Gastroesophageal sphincter (tissue), 3 donors: Measurements from ENCODE around the gene MTA2.

Experiments
- EP300 ChIP-seq: sonication (generic); formaldehyde crosslinking; IDR thresholded peaks from one replicate; pipeline ENCODE4 v1.6.1; 2017; ENCODE audit warnings: antibody characterized with exemption, mild to moderate bottlenecking
- POLR2A ChIP-seq, 2 donors: fragments of 450-650 bp; IDR thresholded peaks; one replicate each; pipeline ENCODE4 v1.6.1; 2017; ENCODE audit warnings: antibody characterized with exemption in 2 of 2, mild to moderate bottlenecking in 2 of 2, moderate library complexity in 1 of 2
- POLR2AphosphoS5 ChIP-seq: sonication (generic); formaldehyde crosslinking; IDR thresholded peaks from one replicate; pipeline ENCODE4 v1.6.1; 2017; ENCODE audit warnings: antibody characterized with exemption
- TF ChIP-seq, protein P1 (sequence below), 4 experiments: fragments of 200-600 bp in 2 of 4; fragments of 450-650 bp in 2 of 4; sonication (generic) in 1 of 4; IDR thresholded peaks; one replicate each; pipeline ENCODE4 v1.5.1; 2017 to 2019; ENCODE audit warnings: antibody characterized with exemption in 4 of 4, mild to moderate bottlenecking in 2 of 4, moderate library complexity in 2 of 4

- TF ChIP-seq POLR2A (IDR thresholded peaks at IDR 0.05) (no peak), EP300 (no peak), POLR2AphosphoS5 (no peak)
- TF ChIP-seq, protein P1, sequence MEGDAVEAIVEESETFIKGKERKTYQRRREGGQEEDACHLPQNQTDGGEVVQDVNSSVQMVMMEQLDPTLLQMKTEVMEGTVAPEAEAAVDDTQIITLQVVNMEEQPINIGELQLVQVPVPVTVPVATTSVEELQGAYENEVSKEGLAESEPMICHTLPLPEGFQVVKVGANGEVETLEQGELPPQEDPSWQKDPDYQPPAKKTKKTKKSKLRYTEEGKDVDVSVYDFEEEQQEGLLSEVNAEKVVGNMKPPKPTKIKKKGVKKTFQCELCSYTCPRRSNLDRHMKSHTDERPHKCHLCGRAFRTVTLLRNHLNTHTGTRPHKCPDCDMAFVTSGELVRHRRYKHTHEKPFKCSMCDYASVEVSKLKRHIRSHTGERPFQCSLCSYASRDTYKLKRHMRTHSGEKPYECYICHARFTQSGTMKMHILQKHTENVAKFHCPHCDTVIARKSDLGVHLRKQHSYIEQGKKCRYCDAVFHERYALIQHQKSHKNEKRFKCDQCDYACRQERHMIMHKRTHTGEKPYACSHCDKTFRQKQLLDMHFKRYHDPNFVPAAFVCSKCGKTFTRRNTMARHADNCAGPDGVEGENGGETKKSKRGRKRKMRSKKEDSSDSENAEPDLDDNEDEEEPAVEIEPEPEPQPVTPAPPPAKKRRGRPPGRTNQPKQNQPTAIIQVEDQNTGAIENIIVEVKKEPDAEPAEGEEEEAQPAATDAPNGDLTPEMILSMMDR (IDR thresholded peaks at IDR 0.05), result no peak
These were observed 2.2 kb upstream of the MTA2 start for GRCh38 chr11:62603776-62604299.
